Caco-2 (cell line): ENCODE measurements around the gene HGD. TPM values are rescaled to one million over a fixed set of nuclear protein-coding genes. Genes with fewer than 3 reads are reported as not detected.

Experiments used
- BruUV-seq: library from RNA; stranded (reverse); fragments of 400-500 nt; replicated peaks from 2 replicates; lab custom pipeline; 2021; lab: Mats Ljungman, UMichigan
- CTCF ChIA-PET: fragments of 300-600 bp; sonication (Branson Sonifier 250); formaldehyde crosslinking; loops from one replicate; lab custom pipeline; 2022; ENCODE audit warnings: antibody characterized with exemption; lab: Charles Lee
- POLR2A ChIA-PET: fragments of 300-600 bp; sonication (Branson Sonifier 250); formaldehyde crosslinking; loops from one replicate; lab custom pipeline; 2022; ENCODE audit warnings: antibody characterized with exemption; lab: Charles Lee
- DNase-seq, 2 experiments: peaks; one replicate each; pipeline versions ENCODE4 v3.0.0 to v3.0.0-alpha.2; 2020 to 2022
- H3K27me3 ChIP-seq: replicated peaks from 2 replicates; pipeline ENCODE4 v1.6.0; 2011; ENCODE audit warnings: low read length; ENCODE audit not compliant: control insufficient read depth, insufficient read depth
- H3K36me3 ChIP-seq: 2 replicates; pipeline ENCODE4 v1.5.1; 2011; ENCODE audit warnings: low read length; ENCODE audit not compliant: control insufficient read depth, insufficient read depth
- H3K4me1 ChIP-seq: fragments of 250-450 bp; sonication (Bioruptor Pico); 2 replicates; pipeline ENCODE4 v1.5.1; 2020; ENCODE audit warnings: mild to moderate bottlenecking
- H3K4me3 ChIP-seq: 2 replicates; pipeline ENCODE4 v1.5.1; 2011; ENCODE audit warnings: low read depth, mild to moderate bottlenecking, control low read depth, low read length
- H3K9me3 ChIP-seq: fragments of 250-450 bp; sonication (Bioruptor Pico); 2 replicates; pipeline ENCODE4 v1.5.1; 2020; ENCODE audit warnings: mild to moderate bottlenecking, moderate library complexity
- H3K27ac Mint-ChIP-seq: one replicate; pipeline ENCODE4 v1.8.0; 2022; ENCODE audit warnings: mixed read lengths; ENCODE audit not compliant: unreplicated experiment
- H3K27me3 Mint-ChIP-seq: one replicate; pipeline ENCODE4 v1.8.0; 2022; ENCODE audit warnings: mixed read lengths; ENCODE audit not compliant: insufficient read depth, unreplicated experiment
- H3K36me3 Mint-ChIP-seq: one replicate; pipeline ENCODE4 v1.8.0; 2022; ENCODE audit warnings: mild to moderate bottlenecking, mixed read lengths; ENCODE audit not compliant: insufficient read depth, unreplicated experiment
- H3K4me1 Mint-ChIP-seq: one replicate; pipeline ENCODE4 v1.8.0; 2022; ENCODE audit warnings: low read depth, mixed read lengths; ENCODE audit not compliant: unreplicated experiment
- H3K4me3 Mint-ChIP-seq: one replicate; pipeline ENCODE4 v1.8.0; 2022; ENCODE audit warnings: mild to moderate bottlenecking, moderate library complexity, mixed read lengths; ENCODE audit not compliant: unreplicated experiment
- H3K9me3 Mint-ChIP-seq: one replicate; pipeline ENCODE4 v1.8.0; 2022; ENCODE audit warnings: mixed read lengths; ENCODE audit not compliant: unreplicated experiment
- intact Hi-C: fragments of 100-400 bp; cut with micrococcal nuclease; formaldehyde crosslinking; loops from one replicate; pipeline ENCODE4 v1.10.0; 2022; ENCODE audit not compliant: unreplicated experiment
- total RNA-seq: library from RNA; stranded (reverse); gene quantifications from 2 replicates; pipeline ENCODE4 v1.2.3, GENCODE V29; 2022
- TF ChIP-seq, protein P1 (sequence below), 2 experiments: fragments of 200-600 bp in 1 of 2; IDR thresholded peaks; 1 replicate in 1 of 2; 2 replicates in 1 of 2; pipeline versions ENCODE4 v1.5.1 to v1.8.0; 2011 to 2022; ENCODE audit warnings: antibody characterized with exemption in 1 of 2, control low read depth in 1 of 2, inconsistent platforms in 1 of 2, low read depth in 1 of 2, low read length in 1 of 2, mild to moderate bottlenecking in 1 of 2, moderate library complexity in 1 of 2; ENCODE audit not compliant: insufficient read depth in 1 of 2, severe bottlenecking in 1 of 2, unreplicated experiment in 1 of 2

HGD gene
- total RNA-seq, 1 experiment from 2014 or later, result 102 TPM

GRCh38 chr3:120650311-120650710 lies 31.7 kb downstream of the HGD start:
- H3K9me3 ChIP-seq, result no peaks in the 10 kb centered on the region
- ChIA-PET POLR2A (no interaction called here), CTCF (interaction anchor here (0.6 kb wide), 1 partner anchor 54 kb away, joined by 3 read pairs; the partner anchor contains the start of gene NDUFB4)
- H3K27me3 ChIP-seq, result no peaks in the 10 kb centered on the region
- peaks cover 27% of the 10 kb centered on the region for H3K36me3 Mint-ChIP-seq
- H3K4me1 Mint-ChIP-seq, result no peaks in the 10 kb centered on the region
- H3K27me3 Mint-ChIP-seq, result no peaks in the 10 kb centered on the region
- H3K4me3 Mint-ChIP-seq, result no peak overlapping the region
- TF ChIP-seq, protein P1, sequence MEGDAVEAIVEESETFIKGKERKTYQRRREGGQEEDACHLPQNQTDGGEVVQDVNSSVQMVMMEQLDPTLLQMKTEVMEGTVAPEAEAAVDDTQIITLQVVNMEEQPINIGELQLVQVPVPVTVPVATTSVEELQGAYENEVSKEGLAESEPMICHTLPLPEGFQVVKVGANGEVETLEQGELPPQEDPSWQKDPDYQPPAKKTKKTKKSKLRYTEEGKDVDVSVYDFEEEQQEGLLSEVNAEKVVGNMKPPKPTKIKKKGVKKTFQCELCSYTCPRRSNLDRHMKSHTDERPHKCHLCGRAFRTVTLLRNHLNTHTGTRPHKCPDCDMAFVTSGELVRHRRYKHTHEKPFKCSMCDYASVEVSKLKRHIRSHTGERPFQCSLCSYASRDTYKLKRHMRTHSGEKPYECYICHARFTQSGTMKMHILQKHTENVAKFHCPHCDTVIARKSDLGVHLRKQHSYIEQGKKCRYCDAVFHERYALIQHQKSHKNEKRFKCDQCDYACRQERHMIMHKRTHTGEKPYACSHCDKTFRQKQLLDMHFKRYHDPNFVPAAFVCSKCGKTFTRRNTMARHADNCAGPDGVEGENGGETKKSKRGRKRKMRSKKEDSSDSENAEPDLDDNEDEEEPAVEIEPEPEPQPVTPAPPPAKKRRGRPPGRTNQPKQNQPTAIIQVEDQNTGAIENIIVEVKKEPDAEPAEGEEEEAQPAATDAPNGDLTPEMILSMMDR (IDR thresholded peaks at IDR 0.05; ENCODE audit: insufficient read depth in 1 of 2, low read depth in 1 of 2, low read length in 1 of 2, severe bottlenecking in 1 of 2, unreplicated experiment in 1 of 2), result no peak
- no peaks in the 10 kb centered on the region for H3K9me3 Mint-ChIP-seq
- H3K27ac Mint-ChIP-seq, result no peak overlapping the region
- H3K4me1 ChIP-seq, result no peaks in the 10 kb centered on the region
- peaks cover 4% of the 10 kb centered on the region for H3K36me3 ChIP-seq
- no peak overlapping the region for H3K4me3 ChIP-seq
- no peak for DNase-seq
- intact Hi-C loops, result no loop called here
- BruUV-seq, result no TSS peak

DNA sequence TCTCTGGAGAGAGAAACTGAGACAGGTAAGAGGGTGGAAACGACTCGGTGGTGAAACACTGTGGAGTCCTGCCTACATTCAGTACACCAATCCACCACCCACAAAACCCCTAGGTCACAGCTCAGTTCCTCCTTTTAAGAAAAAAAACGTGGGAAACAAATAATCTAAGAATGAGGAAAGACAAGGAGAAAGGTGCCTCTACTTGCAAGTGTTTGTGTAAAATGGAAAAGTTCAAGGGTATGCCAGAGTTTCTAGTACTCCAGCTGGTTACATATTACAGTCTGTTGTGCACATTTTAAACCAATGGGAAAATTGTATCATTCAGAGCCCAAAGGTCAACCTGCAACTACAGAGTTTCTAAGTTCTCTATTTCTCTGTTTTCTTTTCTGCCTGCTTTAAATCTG lies 32.2 kb downstream of the HGD start:
- Histone ChIP-seq H3K27me3 (no peaks in the 10 kb centered on the region), H3K36me3 (peaks cover 4% of the 10 kb centered on the region), H3K9me3 (no peaks in the 10 kb centered on the region), H3K4me1 (no peaks in the 10 kb centered on the region), H3K4me3 (no peak overlapping the region)
- no peaks in the 10 kb centered on the region for H3K27me3 Mint-ChIP-seq
- BruUV-seq, result no TSS peak
- TF ChIP-seq, protein P1 (IDR thresholded peaks at IDR 0.05; ENCODE audit: insufficient read depth in 1 of 2, low read depth in 1 of 2, low read length in 1 of 2, severe bottlenecking in 1 of 2, unreplicated experiment in 1 of 2), result no peak
- H3K36me3 Mint-ChIP-seq, result peaks cover 27% of the 10 kb centered on the region
- H3K9me3 Mint-ChIP-seq, result no peaks in the 10 kb centered on the region
- intact Hi-C loops, result no loop called here
- POLR2A ChIA-PET, result no interaction called here
- CTCF ChIA-PET, result interaction anchor here (0.6 kb wide), 1 partner anchor 54 kb away, joined by 3 read pairs; the partner anchor contains the start of gene NDUFB4
- no peak for DNase-seq
- no peak overlapping the region for H3K27ac Mint-ChIP-seq
- no peaks in the 10 kb centered on the region for H3K4me1 Mint-ChIP-seq
- no peak overlapping the region for H3K4me3 Mint-ChIP-seq

DNA sequence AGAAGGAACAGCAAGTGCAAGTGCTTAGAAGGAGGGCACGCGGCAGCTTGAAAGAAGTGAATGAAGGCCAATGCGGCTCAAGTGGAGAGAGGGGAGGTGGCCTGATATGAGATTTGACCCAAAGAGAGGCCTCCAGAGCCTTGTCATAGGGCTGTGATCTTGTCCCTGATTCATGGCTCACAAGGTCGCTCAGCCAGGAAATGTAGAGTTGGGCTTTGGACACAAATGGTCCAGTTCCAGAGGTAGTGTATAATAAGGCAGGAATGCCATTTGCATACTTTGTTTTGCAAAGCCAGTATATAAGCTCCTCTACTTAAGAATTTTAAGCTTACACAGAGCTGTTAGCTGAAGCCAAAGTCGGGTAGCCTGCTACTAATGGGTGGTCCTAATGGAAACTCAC lies 33.7 kb downstream of the HGD start:
- Mint-ChIP-seq H3K36me3 (peaks cover 24% of the 10 kb centered on the region), H3K27ac (no peak overlapping the region), H3K27me3 (no peaks in the 10 kb centered on the region), H3K4me3 (no peak overlapping the region), H3K9me3 (no peaks in the 10 kb centered on the region), H3K4me1 (no peaks in the 10 kb centered on the region)
- Histone ChIP-seq H3K27me3 (no peaks in the 10 kb centered on the region), H3K4me3 (no peak overlapping the region), H3K36me3 (peaks cover 4% of the 10 kb centered on the region), H3K4me1 (no peaks in the 10 kb centered on the region), H3K9me3 (no peaks in the 10 kb centered on the region)
- ChIA-PET CTCF (no interaction called here), POLR2A (interaction anchor here (0.5 kb wide), 1 partner anchor 137 kb away, joined by 4 read pairs; no protein-coding TSS in a partner anchor)
- DNase-seq, result no peak
- TF ChIP-seq, protein P1 (IDR thresholded peaks at IDR 0.05; ENCODE audit: insufficient read depth in 1 of 2, low read depth in 1 of 2, low read length in 1 of 2, severe bottlenecking in 1 of 2, unreplicated experiment in 1 of 2), result no peak
- intact Hi-C loops, result no loop called here
- no TSS peak for BruUV-seq
